ENCODE measurements around the gene MSH3. TPM values are rescaled to one million over a fixed set of nuclear protein-coding genes. Genes with fewer than 3 reads are reported as not detected.

MSH3 gene
- total RNA-seq, 4 donors from 2014 or later, result 17.5 to 24.4 (median 21.2) TPM

DNA sequence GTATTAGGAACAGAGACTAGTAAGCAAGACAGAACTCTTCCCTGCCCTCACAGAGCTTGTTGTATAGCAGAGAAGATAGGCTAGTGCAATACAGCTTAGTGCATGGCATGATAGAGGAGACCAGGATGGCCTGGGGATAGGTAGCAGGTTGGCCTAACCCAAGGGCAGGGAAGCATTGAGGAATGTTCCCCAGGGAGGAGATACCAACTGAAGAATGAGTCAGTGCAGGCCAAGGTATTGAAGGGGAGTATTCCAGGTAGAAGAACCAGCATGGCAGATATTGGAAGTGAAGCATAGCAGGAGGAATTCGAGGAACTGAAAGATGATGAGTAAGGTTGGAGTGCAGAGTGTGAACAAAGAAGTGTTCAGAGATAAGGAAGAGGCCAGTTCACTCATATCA, 138.9 kb downstream of the MSH3 start:
- TF ChIP-seq, protein P1, sequence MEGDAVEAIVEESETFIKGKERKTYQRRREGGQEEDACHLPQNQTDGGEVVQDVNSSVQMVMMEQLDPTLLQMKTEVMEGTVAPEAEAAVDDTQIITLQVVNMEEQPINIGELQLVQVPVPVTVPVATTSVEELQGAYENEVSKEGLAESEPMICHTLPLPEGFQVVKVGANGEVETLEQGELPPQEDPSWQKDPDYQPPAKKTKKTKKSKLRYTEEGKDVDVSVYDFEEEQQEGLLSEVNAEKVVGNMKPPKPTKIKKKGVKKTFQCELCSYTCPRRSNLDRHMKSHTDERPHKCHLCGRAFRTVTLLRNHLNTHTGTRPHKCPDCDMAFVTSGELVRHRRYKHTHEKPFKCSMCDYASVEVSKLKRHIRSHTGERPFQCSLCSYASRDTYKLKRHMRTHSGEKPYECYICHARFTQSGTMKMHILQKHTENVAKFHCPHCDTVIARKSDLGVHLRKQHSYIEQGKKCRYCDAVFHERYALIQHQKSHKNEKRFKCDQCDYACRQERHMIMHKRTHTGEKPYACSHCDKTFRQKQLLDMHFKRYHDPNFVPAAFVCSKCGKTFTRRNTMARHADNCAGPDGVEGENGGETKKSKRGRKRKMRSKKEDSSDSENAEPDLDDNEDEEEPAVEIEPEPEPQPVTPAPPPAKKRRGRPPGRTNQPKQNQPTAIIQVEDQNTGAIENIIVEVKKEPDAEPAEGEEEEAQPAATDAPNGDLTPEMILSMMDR (IDR thresholded peaks at IDR 0.05; ENCODE audit: low read depth), result no peak

DNA sequence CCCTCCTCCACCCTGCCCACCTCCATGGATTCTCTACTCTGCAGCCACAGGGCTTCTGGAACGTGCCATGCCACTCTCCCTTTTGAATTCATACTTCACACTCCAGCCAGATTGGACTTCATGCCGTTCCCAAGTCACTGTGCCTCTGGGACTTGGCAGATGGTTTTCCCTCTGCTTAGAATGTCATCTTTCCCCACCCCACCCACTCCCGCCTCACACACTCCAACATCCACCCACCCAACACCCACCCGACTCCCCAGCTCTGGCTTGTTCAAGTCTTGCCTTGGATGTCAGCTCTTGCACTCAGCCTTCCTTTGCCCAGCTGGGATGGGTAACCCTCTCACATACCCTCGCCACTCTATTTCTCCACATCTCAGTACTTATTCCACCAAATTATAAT, 142.4 kb downstream of the MSH3 start:
- TF ChIP-seq, protein P1 (IDR thresholded peaks at IDR 0.05; ENCODE audit: low read depth), result no peak

DNA sequence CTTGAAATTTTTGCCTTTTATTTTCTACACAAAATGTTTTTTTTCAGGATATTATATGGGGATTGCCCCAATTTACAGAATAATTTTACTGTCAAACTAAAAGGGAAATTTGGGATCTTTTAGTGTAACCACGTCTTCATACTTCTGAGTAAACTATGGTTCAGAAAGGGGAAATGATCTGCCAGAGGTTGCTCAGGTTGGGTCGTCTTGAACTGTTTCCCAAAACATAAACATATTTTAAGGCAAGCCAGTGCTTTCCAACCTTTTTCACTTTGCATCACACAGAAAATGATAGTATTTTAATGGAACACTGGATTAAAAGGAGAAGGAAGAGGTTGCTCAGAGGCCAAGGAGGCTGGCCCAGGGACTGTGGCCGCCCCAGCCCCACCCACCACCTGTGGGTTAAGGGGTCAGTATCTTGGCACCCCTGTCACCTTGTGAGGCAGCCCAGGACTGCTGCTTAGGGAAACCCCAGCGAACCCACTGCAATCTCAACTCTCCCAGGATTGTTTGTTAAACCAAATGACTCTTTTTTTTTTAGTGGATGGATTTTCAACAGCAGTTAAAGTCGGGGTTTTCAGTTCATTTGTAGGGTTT, 143.1 kb downstream of the MSH3 start:
- TF ChIP-seq, protein P1 (IDR thresholded peaks at IDR 0.05; ENCODE audit: low read depth), result no peak

DNA sequence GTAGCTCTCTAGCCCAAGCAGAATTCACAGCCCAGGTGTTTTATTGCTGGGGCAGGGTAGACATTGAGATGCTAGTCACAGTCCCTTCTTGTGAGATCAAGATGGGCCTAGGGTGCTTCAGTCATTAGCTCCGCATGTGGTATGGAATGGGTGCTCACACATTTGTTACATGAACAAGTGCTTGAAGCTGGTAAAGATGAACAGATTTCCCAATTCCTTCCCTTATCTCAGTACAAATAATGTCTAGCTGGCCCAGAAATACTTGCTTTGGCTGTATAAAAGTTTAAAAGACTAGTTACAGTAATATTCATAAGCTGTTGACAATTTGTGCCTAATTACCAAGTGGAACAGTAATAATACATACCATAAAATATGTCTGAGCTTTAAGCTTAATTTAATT, 143.7 kb downstream of the MSH3 start:
- TF ChIP-seq, protein P1 (IDR thresholded peaks at IDR 0.05; ENCODE audit: low read depth), result no peak

DNA sequence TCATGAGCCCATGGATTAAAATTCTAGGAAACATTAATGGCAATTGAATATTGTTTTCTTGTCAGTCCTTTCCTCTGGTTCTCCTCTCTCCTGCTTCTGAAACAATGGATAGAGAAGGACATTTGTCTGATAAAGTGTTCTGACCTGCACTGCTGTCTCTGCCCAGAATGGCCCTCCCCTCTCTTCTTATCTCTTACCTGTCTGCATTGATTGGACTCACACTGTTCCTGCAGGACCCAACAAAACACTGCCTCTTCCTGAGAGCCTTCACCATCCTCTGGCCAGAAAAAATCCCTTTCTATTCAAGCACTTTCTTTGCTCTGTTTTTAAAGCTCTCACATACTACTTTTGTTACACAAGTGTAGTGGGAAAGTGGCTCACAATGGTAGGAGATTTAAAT, 144.2 kb downstream of the MSH3 start:
- TF ChIP-seq, protein P1 (IDR thresholded peaks at IDR 0.05; ENCODE audit: low read depth), result no peak

DNA sequence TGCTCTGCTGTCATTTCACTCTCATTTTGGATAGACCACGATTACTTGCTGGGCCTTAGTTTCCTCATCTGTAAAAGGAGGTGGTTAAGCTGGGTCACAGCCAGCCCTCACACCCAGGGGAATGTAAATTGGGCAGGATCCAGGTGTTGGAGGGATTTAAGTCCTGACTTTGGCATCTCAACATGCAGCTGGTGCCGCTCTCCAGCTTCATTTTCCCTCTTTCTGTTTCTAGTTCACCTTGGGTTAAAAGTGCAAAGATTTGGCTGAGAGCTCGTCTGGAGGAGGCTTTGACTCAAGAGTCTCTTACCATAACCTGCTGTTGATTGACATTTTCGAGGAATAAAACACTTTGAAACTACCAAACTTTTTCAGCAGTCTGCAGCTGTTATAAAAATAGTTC, 144.6 kb downstream of the MSH3 start:
- TF ChIP-seq, protein P1 (IDR thresholded peaks at IDR 0.05; ENCODE audit: low read depth), result no peak

DNA sequence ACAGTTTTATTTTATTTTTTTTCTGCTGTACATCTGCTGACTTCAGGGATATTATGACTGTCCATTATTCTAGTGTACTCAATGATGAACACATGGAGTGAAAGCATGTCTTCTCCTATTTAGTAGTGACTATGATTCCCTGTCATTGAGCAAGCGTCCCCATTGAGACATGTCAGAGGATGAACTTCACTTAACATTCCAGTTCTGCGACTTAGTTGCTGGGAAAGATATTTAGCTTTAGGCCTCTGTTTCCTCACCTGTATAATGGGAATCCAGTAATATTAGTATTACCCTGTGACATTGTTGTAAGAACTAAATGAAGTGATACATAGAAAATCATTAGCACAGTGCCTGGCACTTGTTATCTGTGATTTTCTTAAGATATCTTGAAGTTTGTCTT, 145.1 kb downstream of the MSH3 start:
- TF ChIP-seq, protein P1 (IDR thresholded peaks at IDR 0.05; ENCODE audit: low read depth), result no peak
